Tibial nerve (tissue), 4 donors: ENCODE results near the gene RASAL2.

Experiments used
- CTCF ChIP-seq, 5 experiments: fragments of 200-600 bp in 3 of 5; fragments of 450-650 bp in 2 of 5; sonication (generic) in 3 of 5; IDR thresholded peaks; one replicate each; pipeline ENCODE4 v1.5.1; 2016 to 2019; ENCODE audit warnings: antibody characterized with exemption in 5 of 5, mild to moderate bottlenecking in 3 of 5, moderate library complexity in 2 of 5
- EP300 ChIP-seq, 2 donors: sonication (generic); formaldehyde crosslinking; IDR thresholded peaks; one replicate each; pipeline ENCODE4 v1.6.1; 2017; ENCODE audit warnings: antibody characterized with exemption in 2 of 2, mild to moderate bottlenecking in 1 of 2

- TF ChIP-seq CTCF (IDR thresholded peaks at IDR 0.05), result no peak
- no peak for TF ChIP-seq EP300 (IDR thresholded peaks at IDR 0.05)
Measured at GRCh38 chr1:178491721-178492120, 397.8 kb downstream of the RASAL2 start.
